ENCODE data around the gene RBM20.

DNA sequence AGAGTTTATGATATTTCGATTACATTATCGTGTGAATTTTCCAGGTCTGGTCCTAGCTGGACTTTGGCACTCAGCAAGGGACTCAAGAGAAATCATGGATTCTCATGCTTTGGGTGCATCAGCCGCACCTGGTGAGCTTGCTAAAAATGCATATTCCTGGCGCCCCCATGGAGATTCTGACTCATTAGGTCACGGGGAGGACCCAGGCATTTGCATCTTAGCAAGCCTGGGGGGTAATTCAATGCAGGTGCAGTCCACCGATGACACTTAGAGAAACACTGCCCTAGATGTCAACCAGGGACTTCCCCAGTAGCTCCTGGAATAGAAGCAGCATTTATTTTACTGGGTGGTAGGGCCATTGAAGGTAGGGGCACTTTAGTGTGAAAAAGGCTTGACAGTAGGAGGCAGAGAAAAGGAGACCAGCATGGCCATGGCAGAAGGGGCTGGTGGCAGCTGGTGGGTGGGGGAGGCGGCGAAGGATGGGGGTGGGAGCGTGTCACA, 197.7 kb downstream of the RBM20 start:
- TF ChIP-seq, protein P1, sequence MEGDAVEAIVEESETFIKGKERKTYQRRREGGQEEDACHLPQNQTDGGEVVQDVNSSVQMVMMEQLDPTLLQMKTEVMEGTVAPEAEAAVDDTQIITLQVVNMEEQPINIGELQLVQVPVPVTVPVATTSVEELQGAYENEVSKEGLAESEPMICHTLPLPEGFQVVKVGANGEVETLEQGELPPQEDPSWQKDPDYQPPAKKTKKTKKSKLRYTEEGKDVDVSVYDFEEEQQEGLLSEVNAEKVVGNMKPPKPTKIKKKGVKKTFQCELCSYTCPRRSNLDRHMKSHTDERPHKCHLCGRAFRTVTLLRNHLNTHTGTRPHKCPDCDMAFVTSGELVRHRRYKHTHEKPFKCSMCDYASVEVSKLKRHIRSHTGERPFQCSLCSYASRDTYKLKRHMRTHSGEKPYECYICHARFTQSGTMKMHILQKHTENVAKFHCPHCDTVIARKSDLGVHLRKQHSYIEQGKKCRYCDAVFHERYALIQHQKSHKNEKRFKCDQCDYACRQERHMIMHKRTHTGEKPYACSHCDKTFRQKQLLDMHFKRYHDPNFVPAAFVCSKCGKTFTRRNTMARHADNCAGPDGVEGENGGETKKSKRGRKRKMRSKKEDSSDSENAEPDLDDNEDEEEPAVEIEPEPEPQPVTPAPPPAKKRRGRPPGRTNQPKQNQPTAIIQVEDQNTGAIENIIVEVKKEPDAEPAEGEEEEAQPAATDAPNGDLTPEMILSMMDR (IDR thresholded peaks at IDR 0.05) = no peak
- no peak for TF ChIP-seq POLR2A (IDR thresholded peaks at IDR 0.05)

Measured in uterus (tissue), 2 donors.